GM21737 (cell line): Measurements from ENCODE around the gene PANK2.
"Not testable (repeated sequence)": the region's sequence is repeated elsewhere in the genome, so short reads cannot be mapped to it uniquely, and the experiment has no call there.

Source experiments
- ATAC-seq: cut with Tn5 transposase; IDR thresholded peaks from one replicate; pipeline ENCODE4 v1.9.1; 2021; ENCODE audit warnings: mild to moderate bottlenecking, moderate library complexity; ENCODE audit not compliant: unreplicated experiment

PANK2 gene

GRCh38 chr20:3888622-3889488 lies at the start of gene PANK2:
Gene PANK2 (plus strand): TSS chr20:3889387.
- ATAC-seq: peak; percentile 93

DNA sequence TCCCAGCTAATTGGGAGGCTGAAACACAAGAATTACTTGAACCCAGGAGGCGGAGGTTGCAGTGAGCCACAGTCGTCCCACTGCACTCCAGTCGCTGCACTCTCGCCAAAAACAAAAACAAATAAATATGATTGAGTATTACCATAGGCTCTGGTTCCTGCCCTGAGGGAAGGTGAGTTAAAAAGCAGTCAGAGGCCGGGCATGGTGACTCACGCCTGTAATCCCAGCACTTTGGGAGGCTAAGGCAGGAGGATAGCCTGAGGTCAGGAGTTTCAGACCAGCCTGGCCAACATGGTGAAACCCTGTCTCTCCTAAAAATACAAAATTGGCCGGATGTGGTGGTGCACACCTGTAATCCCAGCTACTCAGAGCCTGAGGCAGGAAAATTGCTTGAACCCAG lies 49.0 kb upstream of the PANK2 start:
- not testable (repeated sequence) for ATAC-seq

GRCh38 chr20:3842348-3842930 lies 46.7 kb upstream of the PANK2 start:
- ATAC-seq: no peak

- ATAC-seq: no peak
Measured at GRCh38 chr20:3843490-3843889, 45.7 kb upstream of the PANK2 start.

DNA sequence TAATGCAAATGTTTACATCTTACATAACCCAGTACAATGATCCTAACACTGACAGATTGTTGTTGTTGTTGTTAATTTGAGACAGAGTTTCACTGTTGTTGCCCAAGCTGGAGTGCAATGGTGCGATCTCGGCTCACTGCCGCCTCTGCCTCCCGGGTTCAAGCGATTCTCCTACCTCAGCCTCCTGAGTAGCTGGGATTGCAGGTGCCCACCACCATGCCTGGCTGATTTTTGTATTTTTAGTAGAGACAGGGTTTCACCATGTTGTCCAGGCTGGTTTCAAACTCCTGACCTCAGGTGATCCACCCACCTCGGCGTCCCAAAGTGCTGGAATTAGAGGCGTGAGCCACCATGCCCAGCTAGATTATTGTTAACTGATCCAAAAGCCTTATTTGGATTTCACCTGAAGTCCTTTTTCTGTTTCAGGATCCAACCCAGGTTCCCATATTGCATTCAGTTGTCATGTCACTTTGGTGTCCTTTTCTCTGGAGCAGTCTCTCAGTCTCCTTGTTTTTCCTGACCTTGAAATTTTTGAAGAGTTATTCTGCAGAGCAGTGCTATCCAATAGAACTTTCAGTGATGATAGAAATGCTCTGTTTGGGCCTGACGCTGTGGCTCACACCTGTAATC lies 45.1 kb upstream of the PANK2 start:
- ATAC-seq: not testable (repeated sequence)

DNA sequence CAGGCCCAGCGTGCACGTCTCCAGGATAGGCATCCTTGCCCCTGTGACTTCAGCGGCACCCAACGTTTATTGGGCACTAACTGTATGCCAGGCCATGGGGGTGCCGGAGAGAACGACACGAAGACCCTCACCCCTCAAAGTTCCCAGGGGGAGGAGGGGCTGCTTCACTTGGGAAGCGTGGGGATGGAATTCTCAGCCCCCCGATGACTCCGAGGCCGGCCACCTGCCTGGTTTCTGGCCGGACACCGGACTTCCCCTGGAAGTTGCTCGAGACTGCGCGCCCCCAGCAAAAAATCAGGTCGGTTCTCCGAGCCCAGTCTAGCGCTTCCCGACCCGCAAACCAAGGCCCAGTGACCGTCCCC lies 42.8 kb upstream of the PANK2 start:
- ATAC-seq: no peak

GRCh38 chr20:3846740-3847428 lies 42.3 kb upstream of the PANK2 start, which contains the start of gene MAVS:
Gene MAVS (plus strand): TSS chr20:3846834. CDS start chr20:3854625, 7,791 bp downstream.
- ATAC-seq: peak; percentile 94

GRCh38 chr20:3847429-3847940 lies 41.7 kb upstream of the PANK2 start:
- ATAC-seq: no peak

GRCh38 chr20:3848565-3848964 lies 40.6 kb upstream of the PANK2 start:
- no peak for ATAC-seq

DNA sequence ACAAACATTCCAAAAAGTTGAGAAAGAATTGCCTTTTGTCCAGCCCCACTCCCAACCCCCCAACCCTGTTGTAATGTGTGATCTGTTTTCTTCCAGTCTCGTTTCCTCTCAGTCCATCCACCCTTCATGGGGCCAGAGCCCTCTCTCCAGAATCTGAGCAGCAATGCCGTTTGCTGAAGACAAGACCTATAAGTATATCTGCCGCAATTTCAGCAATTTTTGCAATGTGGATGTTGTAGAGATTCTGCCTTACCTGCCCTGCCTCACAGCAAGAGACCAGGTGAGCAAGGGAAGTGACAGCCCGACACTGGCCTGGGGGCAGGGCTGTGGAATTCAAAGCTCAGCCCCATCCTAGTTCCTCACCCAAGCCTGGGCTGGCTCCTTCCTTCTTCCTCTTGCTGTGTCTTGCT lies 34.7 kb upstream of the PANK2 start:
- ATAC-seq: no peak

DNA sequence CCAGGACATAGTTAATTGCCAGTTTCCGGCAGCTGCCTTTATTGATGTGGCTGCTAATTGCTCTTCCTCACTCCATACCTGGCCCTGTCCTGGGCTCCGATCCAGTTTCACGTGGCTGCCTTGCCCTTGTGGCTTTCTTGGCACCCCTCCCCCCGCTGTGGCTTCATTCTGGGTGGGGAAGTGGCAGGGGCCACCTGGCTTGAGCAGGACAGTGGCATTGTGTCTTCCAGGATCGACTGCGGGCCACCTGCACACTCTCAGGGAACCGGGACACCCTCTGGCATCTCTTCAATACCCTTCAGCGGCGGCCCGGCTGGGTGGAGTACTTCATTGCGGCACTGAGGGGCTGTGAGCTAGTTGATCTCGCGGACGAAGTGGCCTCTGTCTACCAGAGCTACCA lies 31.8 kb upstream of the PANK2 start:
- no peak for ATAC-seq

GRCh38 chr20:3858689-3859088 lies 30.5 kb upstream of the PANK2 start:
- ATAC-seq: no peak

DNA sequence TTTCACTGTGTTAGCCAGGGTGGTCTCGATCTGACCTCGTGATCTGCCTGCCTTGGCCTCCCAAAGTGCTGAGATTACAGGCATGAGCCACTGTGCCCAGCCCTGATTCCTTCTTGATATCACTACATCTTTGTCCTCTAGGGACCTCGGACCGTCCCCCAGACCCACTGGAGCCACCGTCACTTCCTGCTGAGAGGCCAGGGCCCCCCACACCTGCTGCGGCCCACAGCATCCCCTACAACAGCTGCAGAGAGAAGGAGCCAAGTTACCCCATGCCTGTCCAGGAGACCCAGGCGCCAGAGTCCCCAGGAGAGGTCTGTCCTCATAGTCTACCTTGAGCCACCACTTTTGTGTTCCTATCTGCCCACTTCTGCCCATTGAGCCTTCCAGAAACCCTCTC lies 28.0 kb upstream of the PANK2 start:
- no peak for ATAC-seq

DNA sequence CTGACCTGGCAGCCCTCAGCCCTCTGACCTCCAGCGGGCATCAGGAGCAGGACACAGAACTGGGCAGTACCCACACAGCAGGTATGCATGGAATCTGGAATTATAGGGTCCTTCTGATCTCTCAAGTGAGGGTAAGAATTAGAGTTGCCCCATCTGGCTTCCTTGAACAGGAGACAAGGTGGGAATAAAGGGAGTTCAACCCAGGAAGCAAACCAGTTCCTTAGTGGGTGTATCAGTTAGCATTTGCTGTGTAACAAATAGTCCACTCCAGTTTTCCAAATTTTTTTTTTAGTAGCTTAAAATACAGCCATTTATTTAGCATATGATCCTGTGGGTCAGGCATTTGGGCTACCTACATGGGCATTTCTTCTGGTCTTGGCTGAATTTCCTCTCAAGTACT lies 26.9 kb upstream of the PANK2 start:
- ATAC-seq: no peak

- ATAC-seq: no peak
Measured at GRCh38 chr20:3863317-3863716, 25.9 kb upstream of the PANK2 start.

GRCh38 chr20:3864518-3864917 lies 24.7 kb upstream of the PANK2 start:
- no peak for ATAC-seq

DNA sequence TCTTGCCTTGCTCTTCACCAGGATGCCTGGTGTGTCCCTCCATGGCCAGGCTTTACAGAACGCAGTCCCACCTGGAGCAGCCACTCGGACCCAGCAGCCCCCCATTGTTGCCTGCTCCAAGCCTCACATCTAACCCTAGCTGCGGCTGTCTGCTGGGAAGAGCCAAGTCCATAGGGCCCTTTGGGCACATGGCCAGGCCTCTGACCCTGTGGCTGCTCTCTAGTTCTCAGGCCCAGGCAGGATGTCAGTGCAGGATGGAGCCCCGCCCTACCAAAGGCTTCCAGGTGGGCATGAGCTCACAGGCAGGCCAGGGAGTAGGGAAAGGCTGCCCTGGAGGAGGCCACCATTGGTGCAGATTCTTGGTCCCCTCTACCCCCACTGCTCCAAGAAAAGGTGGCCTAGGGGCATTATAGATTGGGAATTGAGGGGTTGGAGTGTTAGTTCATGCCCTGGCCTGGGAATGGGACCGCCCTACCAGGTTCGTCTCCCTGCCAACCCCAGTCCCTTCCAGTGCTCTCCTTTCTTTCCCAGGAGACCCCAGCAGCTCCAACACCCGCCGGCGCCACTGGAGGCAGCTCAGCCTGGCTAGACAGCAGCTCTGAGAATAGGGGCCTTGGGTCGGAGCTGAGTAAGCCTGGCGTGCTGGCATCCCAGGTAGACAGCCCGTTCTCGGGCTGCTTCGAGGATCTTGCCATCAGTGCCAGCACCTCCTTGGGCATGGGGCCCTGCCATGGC lies 23.9 kb upstream of the PANK2 start:
- ATAC-seq: no peak

DNA sequence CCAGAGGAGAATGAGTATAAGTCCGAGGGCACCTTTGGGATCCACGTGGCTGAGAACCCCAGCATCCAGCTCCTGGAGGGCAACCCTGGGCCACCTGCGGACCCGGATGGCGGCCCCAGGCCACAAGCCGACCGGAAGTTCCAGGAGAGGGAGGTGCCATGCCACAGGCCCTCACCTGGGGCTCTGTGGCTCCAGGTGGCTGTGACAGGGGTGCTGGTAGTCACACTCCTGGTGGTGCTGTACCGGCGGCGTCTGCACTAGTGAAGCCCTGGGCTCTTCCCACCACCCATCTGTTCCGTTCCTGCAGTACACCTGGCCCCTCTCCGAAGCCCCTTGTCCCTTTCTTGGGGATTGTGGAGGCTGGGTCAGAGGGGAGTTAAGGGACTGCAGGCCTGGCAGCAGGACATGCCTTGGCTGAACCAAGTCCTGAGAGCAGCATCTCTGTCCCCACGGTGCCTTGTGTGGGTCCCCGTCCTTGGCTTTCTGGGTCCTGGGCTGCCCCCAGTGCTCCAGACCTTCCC lies 23.2 kb upstream of the PANK2 start:
- no peak for ATAC-seq

DNA sequence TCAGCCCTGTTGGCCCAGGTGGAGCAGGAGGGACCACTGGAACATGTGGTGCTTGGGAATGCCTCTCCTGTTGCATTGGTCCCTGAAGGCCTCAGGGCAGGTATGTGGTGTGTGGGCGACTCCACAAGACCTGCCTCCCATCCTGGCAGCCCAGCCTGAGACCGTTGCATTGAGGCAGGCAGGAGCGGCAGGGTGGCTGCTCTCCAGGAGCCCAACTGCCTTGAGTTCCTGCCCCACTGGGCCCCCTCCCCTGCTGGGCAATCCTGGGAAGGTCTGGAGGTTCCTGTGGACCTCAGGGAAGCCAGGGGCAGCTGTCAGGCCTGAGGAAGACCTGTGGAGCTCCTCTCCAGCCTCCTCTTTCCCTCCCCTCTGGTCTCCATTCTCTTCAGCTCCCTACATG lies 22.7 kb upstream of the PANK2 start:
- ATAC-seq: no peak

DNA sequence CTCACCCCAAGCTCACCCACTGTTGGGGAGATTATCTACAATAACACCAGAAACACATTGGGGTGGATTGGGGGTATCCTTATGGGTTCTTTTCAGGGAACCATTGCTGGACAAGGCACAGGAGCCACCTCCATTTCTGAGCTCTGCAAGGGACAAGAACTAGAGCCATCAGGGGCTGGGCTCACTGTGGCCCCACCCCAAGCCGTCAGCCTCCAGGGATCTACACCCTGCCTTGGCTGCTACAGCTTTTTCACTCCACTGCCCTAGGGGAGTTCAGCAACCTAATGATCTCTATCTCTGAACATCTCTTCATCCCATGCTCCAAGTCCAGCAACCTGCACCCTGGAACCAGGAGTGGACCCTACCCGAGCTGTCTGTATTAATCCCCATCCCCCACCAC lies 21.4 kb upstream of the PANK2 start:
- no peak for ATAC-seq
